Endothelial cell of umbilical vein (primary cell): ENCODE results near the gene GAS2L2. TPM values are rescaled to one million over a fixed set of nuclear protein-coding genes. Genes with fewer than 3 reads are reported as not detected.

ENCODE experiments used
- BruUV-seq: library from RNA; stranded (reverse); fragments of 400-500 nt; replicated peaks from 2 replicates; lab custom pipeline; 2021; lab: Mats Ljungman, UMichigan
- CTCF ChIA-PET: fragments of 300-600, 350-600 bp; sonication (Branson Sonifier 250); formaldehyde crosslinking; loops from one replicate; lab custom pipeline; 2021; ENCODE audit warnings: antibody characterized with exemption, inconsistent platforms; lab: Charles Lee
- POLR2A ChIA-PET: fragments of 300-600, 350-600 bp; sonication (Branson Sonifier 250); formaldehyde crosslinking; loops from one replicate; lab custom pipeline; 2021; ENCODE audit warnings: antibody characterized with exemption, inconsistent platforms; lab: Charles Lee
- DNase-seq: peaks from one replicate; pipeline ENCODE4 v3.0.0-alpha.2; 2011; ENCODE audit warnings: low read depth, low spot score
- FAIRE-seq: peaks from 2 replicates; lab custom pipeline; 2011; peaks lifted over from hg19 to GRCh38; lab: Jason Lieb, UNC
- H2AFZ ChIP-seq: 2 replicates; pipeline ENCODE4 v1.6.0; 2012; ENCODE audit warnings: low read depth, low read length, control low read depth, inconsistent platforms
- H3K27ac ChIP-seq: 2 replicates; pipeline ENCODE4 v1.5.1; 2011; ENCODE audit warnings: low read depth, mild to moderate bottlenecking, control low read depth, low read length, moderate library complexity; ENCODE audit not compliant: insufficient read depth
- H3K27me3 ChIP-seq, 2 experiments: 2 replicates each; pipeline versions ENCODE4 v1.6.0 to v1.6.1; 2011; ENCODE audit warnings: low read length in 2 of 2, mixed read lengths in 1 of 2; ENCODE audit not compliant: control insufficient read depth in 2 of 2, insufficient read depth in 2 of 2
- H3K36me3 ChIP-seq, 2 experiments: 2 replicates in 1 of 2; 3 replicates in 1 of 2; pipeline ENCODE4 v1.5.1; 2011; ENCODE audit warnings: low read length in 2 of 2, mild to moderate bottlenecking in 1 of 2, moderate library complexity in 1 of 2; ENCODE audit not compliant: control insufficient read depth in 2 of 2, insufficient read depth in 2 of 2; ENCODE audit errors: extremely low read depth in 1 of 2
- H3K4me1 ChIP-seq: 3 replicates; pipeline ENCODE4 v1.5.1; 2011; ENCODE audit warnings: mild to moderate bottlenecking, low read length; ENCODE audit not compliant: control insufficient read depth, insufficient read depth; ENCODE audit errors: extremely low read depth
- H3K4me2 ChIP-seq: 2 replicates; pipeline ENCODE4 v1.6.1; 2011; ENCODE audit warnings: low read length, control low read depth, mixed read lengths; ENCODE audit not compliant: insufficient read depth
- H3K4me3 ChIP-seq, 3 experiments: fragments of 200-600 bp in 1 of 3; sonication (generic), shearing (Covaris generic) in 1 of 3; replicated peaks in 1 of 3; 2 replicates each; pipeline ENCODE4 v1.5.1; 2011 to 2016; ENCODE audit warnings: control low read depth in 3 of 3, low read length in 3 of 3, mild to moderate bottlenecking in 2 of 3, inconsistent platforms in 1 of 3, low read depth in 1 of 3, moderate library complexity in 1 of 3; ENCODE audit not compliant: insufficient read depth in 1 of 3
- H3K79me2 ChIP-seq: 2 replicates; pipeline ENCODE4 v1.6.0; 2012; ENCODE audit warnings: low read length, inconsistent platforms; ENCODE audit not compliant: control insufficient read depth, insufficient read depth
- H3K9ac ChIP-seq: replicated peaks from 2 replicates; pipeline ENCODE3; 2011; ENCODE audit warnings: low read length, control low read depth; ENCODE audit not compliant: insufficient read depth; ENCODE audit errors: extremely low read depth
- H3K9me1 ChIP-seq: replicated peaks from 3 replicates; pipeline ENCODE4 v1.6.0; 2011; ENCODE audit warnings: mild to moderate bottlenecking, low read length; ENCODE audit not compliant: control insufficient read depth, insufficient read depth; ENCODE audit errors: extremely low read depth
- H3K9me3 ChIP-seq: replicated peaks from 2 replicates; pipeline ENCODE4 v1.5.1; 2012; ENCODE audit warnings: low read length, inconsistent platforms; ENCODE audit not compliant: control insufficient read depth, insufficient read depth
- H4K20me1 ChIP-seq: replicated peaks from 2 replicates; pipeline ENCODE3; 2011; ENCODE audit warnings: mild to moderate bottlenecking, low read length; ENCODE audit not compliant: control insufficient read depth, insufficient read depth; ENCODE audit errors: extremely low read depth
- CTCF ChIP-seq, 2 donors: IDR thresholded peaks; 1 replicate in 1 of 2; 2 replicates in 1 of 2; pipeline ENCODE4 v1.5.1; 2011; ENCODE audit warnings: low read length in 2 of 2, mild to moderate bottlenecking in 2 of 2, moderate library complexity in 2 of 2, control low read depth in 1 of 2, inconsistent platforms in 1 of 2, low read depth in 1 of 2; ENCODE audit not compliant: insufficient read depth in 1 of 2; ENCODE audit errors: extremely low read depth in 1 of 2
- EZH2 ChIP-seq: IDR thresholded peaks from 2 replicates; pipeline ENCODE4 v1.6.1; 2012; ENCODE audit warnings: borderline replicate concordance, low read depth, mild to moderate bottlenecking, moderate library complexity, low read length, inconsistent platforms; ENCODE audit not compliant: severe bottlenecking
- FOS ChIP-seq: IDR thresholded peaks from 2 replicates; pipeline ENCODE4 v1.6.1; 2011; ENCODE audit warnings: mild to moderate bottlenecking, low read length, moderate library complexity, borderline replicate concordance; ENCODE audit not compliant: insufficient read depth
- GATA2 ChIP-seq: IDR thresholded peaks from 2 replicates; pipeline ENCODE4 v1.7.0; 2011; ENCODE audit warnings: low read depth, mild to moderate bottlenecking, moderate library complexity, mixed read lengths, low read length; ENCODE audit not compliant: insufficient read length, insufficient read depth
- JUN ChIP-seq: IDR thresholded peaks from 2 replicates; pipeline ENCODE4 v1.6.1; 2011; ENCODE audit warnings: borderline replicate concordance, low read depth; ENCODE audit not compliant: insufficient read length, insufficient read depth
- MAX ChIP-seq: IDR thresholded peaks from 2 replicates; pipeline ENCODE4 v1.6.1; 2011; ENCODE audit not compliant: insufficient read depth, insufficient read length
- MYC ChIP-seq: IDR thresholded peaks from one replicate; pipeline ENCODE4 v1.6.1; 2011; ENCODE audit warnings: mild to moderate bottlenecking, low read depth, low read length
- POLR2A ChIP-seq: IDR thresholded peaks from 2 replicates; pipeline ENCODE4 v1.6.1; 2012; ENCODE audit warnings: low read depth, mild to moderate bottlenecking, control low read depth, low read length
- POLR2AphosphoS5 ChIP-seq: IDR thresholded peaks from 2 replicates; pipeline ENCODE4 v1.6.1; 2012; ENCODE audit warnings: low read depth, mild to moderate bottlenecking, control low read depth, low read length, moderate library complexity; ENCODE audit not compliant: insufficient read depth
- dilution Hi-C: fragments of 300-500 bp; cut with MboI; formaldehyde crosslinking; loops from one replicate; pipeline ENCODE4 v1.15.0; 2019; ENCODE audit warnings: low sequenced_read_pairs; ENCODE audit not compliant: extremely low pct_ligation_motif_present
- intact Hi-C: fragments of 100-400 bp; cut with micrococcal nuclease; formaldehyde crosslinking; loops from one replicate; pipeline ENCODE4 v1.10.0; 2022
- polyA plus RNA-seq, 4 experiments: library from polyadenylated mRNA; depleted of rRNA in 3 of 4; stranded (reverse) in 3 of 4; unstranded in 1 of 4; fragments of >200 nt; gene quantifications; 2 replicates each; pipeline versions ENCODE4 v1.2.1 to v1.2.3, GENCODE V29; 2011 to 2012; ENCODE audit warnings: missing spikeins in 1 of 4
- total RNA-seq: library from RNA; stranded (reverse); gene quantifications from 2 replicates; pipeline ENCODE4 v1.2.3, GENCODE V29; 2021

The GAS2L2 gene
- total and polyA plus RNA-seq, 2 donors (not counting 3 experiments of a cell fraction or from before 2014, with no cell fraction given), result not detected

- CTCF ChIA-PET, result interaction anchor here (1.2 to 8.5 kb wide), 12 partner anchors 10 to 78 kb away, joined by 5 to 453 read pairs (median 27); partner anchors contain the start of genes GAS2L2, MMP28 and TAF15
- Histone ChIP-seq H3K79me2 (no peaks in the 10 kb centered on the region), H4K20me1 (no peaks in the 10 kb centered on the region), H3K27me3 (peaks cover 2 to 3% of the 10 kb centered on the region in 2 experiments), H3K36me3 (no peaks in the 10 kb centered on the region), H3K4me3 (no peak overlapping the region), H3K9me1 (no peaks in the 10 kb centered on the region), H2AFZ (no peak overlapping the region), H3K4me1 (peaks cover 7% of the 10 kb centered on the region), H3K9ac (no peak overlapping the region), H3K9me3 (no peaks in the 10 kb centered on the region), H3K4me2 (no peak overlapping the region), H3K27ac (no peak overlapping the region)
- DNase-seq (no peak), FAIRE-seq (no peak)
- POLR2A ChIA-PET, result interaction anchor here (2.3 kb wide), 1 partner anchor 44 kb away, joined by 39 read pairs; the partner anchor contains the start of gene TAF15
- TF ChIP-seq EZH2 (no peak), JUN (no peak), POLR2AphosphoS5 (no peak), GATA2 (no peak), MAX (no peak), CTCF (IDR thresholded peaks at IDR 0.05; ENCODE audit: extremely low read depth in 1 of 2, insufficient read depth in 1 of 2, low read depth in 1 of 2, low read length in 2 of 2) (no peak), MYC (no peak), FOS (no peak), POLR2A (no peak)
- no TSS peak for BruUV-seq
- dilution Hi-C loops (no loop called here), intact Hi-C loops (no loop called here)
Observed at GRCh38 chr17:35765086-35765710, 12.2 kb upstream of the GAS2L2 start.
